Gastrocnemius medialis (tissue), 4 donors: ENCODE results near the gene HBZ. TPM values are rescaled to one million over a fixed set of nuclear protein-coding genes. Genes with fewer than 3 reads are reported as not detected.

Experiments used
- ATAC-seq, 2 donors: fragments of 150-250 bp; one replicate each; pipeline ENCODE4 v1.9.1; 2016
- DNase-seq, 2 donors: peaks; one replicate each; pipeline ENCODE4 v3.0.0-alpha.2; 2019
- H3K27ac ChIP-seq, 4 donors: fragments of 200-600 bp; sonication (generic); 1 replicate in 1 of 4; 2 replicates in 3 of 4; pipeline ENCODE4 v1.5.1; 2016 to 2018; ENCODE audit warnings: mild to moderate bottlenecking in 2 of 4, moderate library complexity in 1 of 4
- H3K27me3 ChIP-seq, 3 donors: fragments of 200-600 bp; sonication (generic) in 2 of 3; 1 replicate in 1 of 3; 2 replicates in 2 of 3; pipeline versions ENCODE4 v1.5.1 to v1.6.0; 2016 to 2019; ENCODE audit warnings: mild to moderate bottlenecking in 1 of 3, moderate library complexity in 1 of 3
- H3K36me3 ChIP-seq, 2 donors: fragments of 200-600 bp; sonication (generic) in 1 of 2; one replicate each; pipeline ENCODE4 v1.5.1; 2017 to 2018
- H3K4me1 ChIP-seq, 2 donors: fragments of 200-600 bp; sonication (generic) in 1 of 2; one replicate each; pipeline ENCODE4 v1.5.1; 2016 to 2017; ENCODE audit warnings: mild to moderate bottlenecking in 2 of 2
- H3K4me3 ChIP-seq, 4 donors: fragments of 200-600 bp; sonication (generic) in 3 of 4; 1 replicate in 1 of 4; 2 replicates in 3 of 4; pipeline ENCODE4 v1.5.1; 2016 to 2019; ENCODE audit warnings: mild to moderate bottlenecking in 2 of 4
- H3K9me3 ChIP-seq, 3 donors: fragments of 200-600 bp; sonication (generic) in 2 of 3; 1 replicate in 1 of 3; 2 replicates in 2 of 3; pipeline ENCODE4 v1.5.1; 2016 to 2019
- CTCF ChIP-seq, 5 experiments: fragments of 450-650 bp in 3 of 5; fragments of 200-600 bp in 2 of 5; sonication (generic) in 2 of 5; IDR thresholded peaks in 4 of 5; conservative IDR thresholded peaks in 1 of 5; 1 replicate in 4 of 5; 2 replicates in 1 of 5; pipeline ENCODE4 v1.5.1; 2016 to 2019; ENCODE audit warnings: antibody characterized with exemption in 5 of 5, mild to moderate bottlenecking in 3 of 5, moderate library complexity in 3 of 5
- POLR2A ChIP-seq, 2 donors: fragments of 450-650 bp; IDR thresholded peaks; one replicate each; pipeline ENCODE4 v1.6.1; 2017; ENCODE audit warnings: antibody characterized with exemption in 2 of 2, mild to moderate bottlenecking in 2 of 2, moderate library complexity in 2 of 2
- in situ Hi-C, 4 donors: fragments of 200-750 bp; cut with MboI; loops; one replicate each; pipeline versions ENCODE4 v1.15.0 to v1.8.0; 2017; ENCODE audit warnings: low sequenced_read_pairs in 4 of 4
- intact Hi-C: fragments of 100-400 bp; cut with DNase I; formaldehyde crosslinking; loops from one replicate; pipeline ENCODE4 v1.15.1; 2023; ENCODE audit warnings: low total_unique reads
- total RNA-seq, 4 donors: library from RNA; depleted of rRNA; stranded (reverse); fragments of >200 nt; gene quantifications; one replicate each; pipeline versions ENCODE4 v1.1.0 to v1.2.3, GENCODE V29; 2016

HBZ gene
- total RNA-seq, 4 donors from 2014 or later, result not detected

- no peak for DNase-seq
- Histone ChIP-seq H3K4me1 (peaks cover 0 to 18% of the 10 kb centered on the region in 2 donors), H3K9me3 (no peaks in the 10 kb centered on the region), H3K4me3 (peak within 1 kb of the TSS in 2 of 4 donors; percentile 30 to 40), H3K27me3 (peaks cover 52 to 59% (median 52%) of the 10 kb centered on the region in 3 donors), H3K36me3 (no peaks in the 10 kb centered on the region), H3K27ac (no peak within 1 kb of the TSS)
- in situ Hi-C loops (no loop called here), intact Hi-C loops (no loop called here)
- no peak for ATAC-seq
- TF ChIP-seq CTCF (IDR thresholded peaks at IDR 0.05 in 4 of 5, conservative IDR thresholded peaks at IDR 0.05 in 1 of 5), result no peak
- TF ChIP-seq POLR2A (IDR thresholded peaks at IDR 0.05), result no peak
These were observed 13.3 kb downstream of the HBZ start, which contains the start of gene HBM for GRCh38 chr16:165539-166374. HBM (plus strand) TSS chr16:165978; CDS start chr16:165998, 20 bp downstream.

GRCh38 chr16:166375-167121, 14.1 kb downstream of the HBZ start:
- ATAC-seq (no peak), DNase-seq (no peak)
- H3K9me3 ChIP-seq, result no peaks in the 10 kb centered on the region
- peak overlapping the region in 1 of 4 donors; percentile 10 for H3K4me3 ChIP-seq
- H3K36me3 ChIP-seq, result no peaks in the 10 kb centered on the region
- peaks cover 57 to 67% (median 59%) of the 10 kb centered on the region in 3 donors for H3K27me3 ChIP-seq
- H3K4me1 ChIP-seq, result peaks cover 0 to 18% of the 10 kb centered on the region in 2 donors
- intact Hi-C loops (no loop called here), in situ Hi-C loops (no loop called here)
- no peak overlapping the region for H3K27ac ChIP-seq
- TF ChIP-seq POLR2A (IDR thresholded peaks at IDR 0.05) (no peak), CTCF (IDR thresholded peaks at IDR 0.05 in 4 of 5, conservative IDR thresholded peaks at IDR 0.05 in 1 of 5) (no peak)

- in situ Hi-C loops (no loop called here), intact Hi-C loops (no loop called here)
- H3K36me3 ChIP-seq, result no peaks in the 10 kb centered on the region
- H3K9me3 ChIP-seq, result no peaks in the 10 kb centered on the region
- ATAC-seq, result no peak
- H3K27ac ChIP-seq, result no peak overlapping the region
- TF ChIP-seq POLR2A (IDR thresholded peaks at IDR 0.05), result no peak
- no peak for TF ChIP-seq CTCF (IDR thresholded peaks at IDR 0.05 in 4 of 5, conservative IDR thresholded peaks at IDR 0.05 in 1 of 5)
- peaks cover 0 to 18% of the 10 kb centered on the region in 2 donors for H3K4me1 ChIP-seq
- H3K4me3 ChIP-seq, result no peak overlapping the region
- DNase-seq, result no peak
- peaks cover 61 to 68% (median 63%) of the 10 kb centered on the region in 3 donors for H3K27me3 ChIP-seq
These were observed 14.8 kb downstream of the HBZ start for GRCh38 chr16:167122-167690.

GRCh38 chr16:168424-168823, 16.0 kb downstream of the HBZ start:
- in situ Hi-C loops (no loop called here), intact Hi-C loops (no loop called here)
- TF ChIP-seq POLR2A (IDR thresholded peaks at IDR 0.05), result no peak
- TF ChIP-seq CTCF (IDR thresholded peaks at IDR 0.05 in 4 of 5, conservative IDR thresholded peaks at IDR 0.05 in 1 of 5), result no peak
- Histone ChIP-seq H3K36me3 (no peaks in the 10 kb centered on the region), H3K27ac (no peak overlapping the region), H3K4me3 (no peak overlapping the region), H3K4me1 (peaks cover 0 to 18% of the 10 kb centered on the region in 2 donors), H3K27me3 (peaks cover 63 to 69% (median 64%) of the 10 kb centered on the region in 3 donors), H3K9me3 (no peaks in the 10 kb centered on the region)
- DNase-seq (no peak), ATAC-seq (no peak)
